HUES64 (cell line): Measurements from ENCODE around the gene ZNF253. TPM values are rescaled to one million over a fixed set of nuclear protein-coding genes. Genes with fewer than 3 reads are reported as not detected.
"Not testable (repeated sequence)": the region's sequence is repeated elsewhere in the genome, so short reads cannot be mapped to it uniquely, and the experiment has no call there.

Experiments
- H3K27ac ChIP-seq: 2 replicates; pipeline ENCODE4 v1.7.0; 2013; ENCODE audit warnings: low read depth, low read length, inconsistent platforms
- H3K27me3 ChIP-seq: 2 replicates; pipeline ENCODE4 v1.6.1; 2013; ENCODE audit warnings: mild to moderate bottlenecking, low read length; ENCODE audit not compliant: insufficient read depth
- H3K36me3 ChIP-seq: 2 replicates; pipeline ENCODE4 v1.6.1; 2013; ENCODE audit warnings: mild to moderate bottlenecking, low read length; ENCODE audit not compliant: insufficient read depth
- H3K4me1 ChIP-seq: 2 replicates; pipeline ENCODE4 v1.6.1; 2013; ENCODE audit warnings: mild to moderate bottlenecking, low read length, moderate library complexity; ENCODE audit not compliant: insufficient read depth
- H3K4me3 ChIP-seq: 2 replicates; pipeline ENCODE4 v1.5.1; 2013; ENCODE audit warnings: mild to moderate bottlenecking, low read length, moderate library complexity
- H3K9ac ChIP-seq: 2 replicates; pipeline ENCODE4 v1.6.1; 2013; ENCODE audit warnings: mild to moderate bottlenecking, low read depth, low read length
- H3K9me3 ChIP-seq: 2 replicates; pipeline ENCODE4 v1.6.1; 2013; ENCODE audit warnings: low read depth, low read length; ENCODE audit not compliant: insufficient read depth
- WGBS: fragments of 150-250, 120-280 bp; methylation state at CpG from one replicate; pipeline ENCODE4 v1.1.7; 2013; ENCODE audit warnings: missing lambda C conversion rate; 5-methylcytosine and 5-hydroxymethylcytosine counted together
- polyA plus RNA-seq, 2 experiments: library from polyadenylated mRNA; stranded (reverse); fragments of 50-300 nt; gene quantifications; one replicate each; pipeline ENCODE4 v1.2.3, GENCODE V29; 2013

ZNF253 gene
- polyA plus RNA-seq (2013, experiment 1 of 2): 16.5 TPM
- polyA plus RNA-seq (2013, experiment 2 of 2): 20.2 TPM

DNA sequence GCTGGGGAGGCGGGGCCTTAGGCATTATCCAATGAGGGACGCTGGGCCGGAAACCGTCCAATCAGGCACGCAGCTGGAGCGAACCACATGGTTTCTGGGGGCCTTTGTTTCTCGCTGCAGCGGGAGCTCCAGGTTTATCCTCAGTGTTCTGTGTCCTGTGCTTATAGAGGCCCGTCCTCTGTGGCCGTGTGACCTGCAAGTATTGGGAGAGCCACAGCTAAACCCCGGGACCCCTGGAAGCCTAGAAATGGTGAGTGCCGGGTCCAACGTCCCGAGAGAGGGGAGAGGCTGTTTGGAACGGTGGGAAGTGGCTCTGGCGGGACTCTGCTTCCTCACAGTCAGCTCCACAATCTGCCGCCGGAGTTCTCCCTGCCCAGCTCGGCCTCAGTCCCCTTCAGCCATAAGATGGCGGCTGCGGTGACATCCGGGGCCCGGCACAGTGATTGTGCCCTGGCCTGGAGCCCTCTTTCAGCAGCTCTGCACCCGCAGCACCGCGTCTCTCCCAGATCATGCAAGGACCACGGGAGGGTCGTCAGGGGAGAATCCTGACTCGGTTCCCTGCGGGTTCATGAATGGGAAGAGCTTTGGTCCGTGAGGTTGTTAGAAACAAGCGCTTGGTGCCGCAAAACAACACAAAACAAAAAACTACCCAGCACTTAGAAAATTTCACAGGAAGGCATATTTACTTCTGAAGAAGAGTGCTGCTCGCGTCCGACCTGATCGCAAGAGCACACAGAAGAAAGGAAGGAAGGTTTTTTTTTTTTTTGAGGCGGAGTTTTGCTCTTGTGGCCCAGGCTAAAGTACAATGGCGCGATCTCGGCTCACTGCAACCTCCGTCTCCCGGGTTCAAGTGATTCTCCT lies at the start of gene ZNF253:
ZNF253 (plus strand) TSS at position 133 of the 861 bp plus-strand sequence; CDS start at position 248, 115 bp downstream.
- Histone ChIP-seq H3K27me3 (no peaks in the 10 kb centered on the region), H3K4me3 (peak within 1 kb of the TSS; percentile 89), H3K36me3 (0 out of 2 replicates have a peak, but pooled peaks cover 9% of the 10 kb centered on the region), H3K9ac (peak within 1 kb of the TSS; percentile 100), H3K4me1 (no peaks in the 10 kb centered on the region; the same call in none of the 2 replicates), H3K27ac (peak within 1 kb of the TSS; percentile 100), H3K9me3 (no peaks in the 10 kb centered on the region)
- 2% methylated on average over 42 of the region's 43 CpGs for WGBS

DNA sequence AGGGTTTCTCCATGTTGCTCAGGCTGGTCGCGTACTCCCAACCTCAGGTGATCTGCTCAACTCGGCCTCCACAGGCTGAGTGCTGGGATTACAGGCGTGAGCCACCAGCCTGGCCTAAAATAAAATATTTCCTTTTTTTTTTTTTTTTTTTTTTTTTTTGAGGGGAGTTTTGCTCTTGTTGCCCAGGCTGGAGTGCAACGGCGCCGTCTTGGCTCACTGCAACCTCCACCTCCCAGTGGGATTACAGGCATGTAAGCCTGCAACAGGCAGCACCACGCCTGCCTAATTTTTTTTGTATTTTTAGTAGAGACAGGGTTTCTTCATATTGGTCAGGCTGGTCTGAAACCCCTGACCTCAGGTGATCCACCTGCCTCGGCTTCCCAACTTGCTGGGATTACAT lies 49.0 kb upstream of the ZNF253 start:
- Histone ChIP-seq H3K27me3 (no peaks in the 10 kb centered on the region), H3K4me3 (no peak overlapping the region), H3K9me3 (no peaks in the 10 kb centered on the region), H3K27ac (no peak overlapping the region), H3K9ac (no peak overlapping the region), H3K4me1 (no peaks in the 10 kb centered on the region), H3K36me3 (peaks cover 6% of the 10 kb centered on the region; the same call in 1 of the 2 replicates)
- 83% methylated on average over 9 of the region's 9 CpGs for WGBS

DNA sequence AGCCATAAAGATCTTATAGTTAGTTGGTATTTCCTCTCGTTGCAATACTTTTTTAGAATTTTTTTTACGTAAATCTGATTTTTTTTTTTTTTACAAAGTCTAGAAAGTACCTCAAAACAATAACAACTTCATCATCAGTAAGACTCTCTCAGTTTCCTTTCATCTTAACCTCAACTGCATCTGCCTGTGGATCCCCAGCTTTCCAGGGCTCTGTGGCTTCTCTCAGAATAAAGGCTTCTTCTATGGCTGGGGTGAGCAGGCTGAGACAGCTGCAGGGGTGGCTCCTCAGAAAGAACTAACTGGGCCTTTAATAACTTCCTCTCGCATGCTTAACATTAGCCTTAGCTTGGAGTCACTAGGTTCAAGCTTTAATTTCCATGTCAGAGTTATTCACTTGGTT lies 48.3 kb upstream of the ZNF253 start:
- no peak overlapping the region for H3K27ac ChIP-seq
- no peak overlapping the region for H3K9ac ChIP-seq
- 98% methylated on average over 3 of the region's 3 CpGs for WGBS
- 0 out of 2 replicates have a peak, but pooled peaks cover 2% of the 10 kb centered on the region for H3K4me1 ChIP-seq
- peaks cover 6% of the 10 kb centered on the region; the same call in 1 of the 2 replicates for H3K36me3 ChIP-seq
- H3K4me3 ChIP-seq: no peak overlapping the region
- H3K27me3 ChIP-seq: no peaks in the 10 kb centered on the region
- H3K9me3 ChIP-seq: no peaks in the 10 kb centered on the region

DNA sequence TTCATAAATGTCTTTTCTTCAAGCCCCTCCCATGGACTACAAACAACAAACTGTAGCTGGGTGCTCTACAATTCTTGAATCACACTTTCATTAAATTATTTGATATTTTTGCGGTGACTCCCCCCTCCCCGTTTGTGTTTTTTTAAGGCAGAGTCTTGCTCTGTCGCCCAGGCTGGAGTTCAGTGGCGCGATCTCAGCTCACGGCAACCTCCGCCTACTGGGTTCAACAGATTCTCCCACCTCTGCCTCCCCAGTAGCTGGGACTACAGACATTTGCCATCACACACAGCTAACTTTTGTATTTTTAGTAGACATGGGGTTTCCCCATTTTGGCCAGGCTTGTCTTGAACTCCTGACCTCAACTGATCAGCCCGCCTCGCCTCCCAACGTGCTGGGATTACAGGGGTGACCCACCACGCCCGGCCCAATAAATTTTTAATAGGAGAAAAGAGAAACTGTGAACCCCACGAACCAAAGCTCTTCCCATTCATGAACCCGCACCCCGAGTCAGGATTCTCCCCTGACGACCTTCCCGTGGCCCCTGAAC lies 44.8 kb upstream of the ZNF253 start:
- Histone ChIP-seq H3K9me3 (no peaks in the 10 kb centered on the region), H3K36me3 (peaks cover 3% of the 10 kb centered on the region; the same call in 1 of the 2 replicates), H3K9ac (peak overlapping the region; percentile 95), H3K4me3 (peak overlapping the region; percentile 99), H3K27me3 (no peaks in the 10 kb centered on the region), H3K27ac (peak overlapping the region; percentile 90; the same call in 1 of the 2 replicates), H3K4me1 (0 out of 2 replicates have a peak, but pooled peaks cover 2% of the 10 kb centered on the region)
- WGBS: 57% methylated on average over 17 of the region's 17 CpGs

DNA sequence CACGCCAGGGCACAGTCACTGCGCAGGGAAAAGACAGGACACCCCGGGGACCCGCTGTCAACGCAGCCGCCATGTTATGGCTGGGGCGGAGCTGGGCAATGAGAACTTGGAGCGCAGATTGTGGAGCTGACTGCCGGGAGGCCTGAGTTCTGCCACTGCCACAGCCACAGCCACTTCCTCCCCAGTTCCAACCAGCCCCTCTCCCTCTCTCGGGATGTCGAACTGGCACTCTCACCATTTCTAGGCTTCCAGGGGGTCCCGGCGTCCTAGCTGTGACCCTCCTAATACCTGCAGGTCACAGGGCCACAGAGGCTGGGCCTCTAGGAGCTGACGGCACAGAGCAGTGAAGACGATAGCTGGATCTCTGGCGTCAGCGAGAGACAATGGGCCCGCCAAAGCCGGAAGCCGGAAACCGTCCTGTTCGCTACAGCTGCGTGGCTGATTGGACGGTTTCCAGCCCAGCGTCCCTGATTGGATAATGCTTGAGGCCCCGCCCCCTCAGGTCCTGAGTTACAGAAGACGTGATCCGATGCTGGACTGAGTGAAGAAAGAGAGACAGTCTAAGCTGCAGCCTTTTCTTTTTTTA lies 44.2 kb upstream of the ZNF253 start, which contains the start of gene ZNF506:
ZNF506 (minus strand) TSS at position 385 of the 586 bp plus-strand sequence; CDS start at position 238, 147 bp downstream.
- H3K9ac ChIP-seq: peak within 1 kb of the TSS; percentile 95
- no peaks in the 10 kb centered on the region for H3K9me3 ChIP-seq
- WGBS: 28% methylated on average over 28 of the region's 28 CpGs
- H3K27ac ChIP-seq: peak within 1 kb of the TSS; percentile 90; the same call in 1 of the 2 replicates
- 0 out of 2 replicates have a peak, but pooled peaks cover 2% of the 10 kb centered on the region for H3K4me1 ChIP-seq
- H3K27me3 ChIP-seq: no peaks in the 10 kb centered on the region
- peaks cover 3% of the 10 kb centered on the region; the same call in 1 of the 2 replicates for H3K36me3 ChIP-seq
- peak within 1 kb of the TSS; percentile 99 for H3K4me3 ChIP-seq

DNA sequence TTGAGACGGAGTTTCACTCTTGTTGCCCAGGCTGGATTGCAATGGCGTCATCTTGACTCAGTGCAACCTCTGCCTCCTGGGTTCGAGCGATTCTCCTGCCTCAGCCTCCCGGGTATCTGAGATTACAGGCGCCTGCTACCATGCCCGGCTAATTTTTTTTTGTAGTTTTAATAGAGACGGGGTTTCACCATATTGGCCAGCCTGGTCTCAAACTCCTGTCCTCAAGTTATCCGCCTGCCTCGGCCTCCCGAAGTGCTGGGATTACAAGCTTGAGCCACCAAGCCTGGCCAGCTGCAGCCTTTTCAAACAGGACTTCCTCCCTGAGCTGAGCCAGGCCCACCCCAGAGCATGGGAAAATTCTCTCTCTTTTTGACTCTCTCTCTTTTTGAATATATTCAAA lies 43.7 kb upstream of the ZNF253 start:
- not testable (repeated sequence) for H3K4me1 ChIP-seq, H3K27me3 ChIP-seq, H3K9me3 ChIP-seq, H3K27ac ChIP-seq, H3K36me3 ChIP-seq
- 48% methylated on average over 11 of the region's 11 CpGs for WGBS
- Histone ChIP-seq H3K4me3 (peak overlapping the region; percentile 99), H3K9ac (peak overlapping the region; percentile 57)

DNA sequence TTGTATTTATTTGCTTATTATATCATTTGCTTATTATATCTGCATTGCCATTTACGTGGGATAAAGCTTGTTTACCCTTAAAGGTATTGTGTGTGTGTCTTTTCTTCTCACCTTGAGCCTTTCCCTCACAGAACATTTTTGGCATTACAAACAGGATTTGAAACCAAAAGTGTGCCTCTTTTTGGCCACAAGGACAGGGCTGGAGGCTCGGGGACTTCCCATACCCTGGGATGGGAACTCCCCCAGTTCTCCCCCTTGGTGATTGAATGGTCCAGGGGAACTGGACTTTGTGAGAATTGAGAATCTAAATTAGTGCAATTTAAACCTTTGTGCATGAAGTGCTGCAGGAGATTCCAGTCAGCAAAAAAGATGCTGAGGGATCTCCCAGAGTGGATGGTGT lies 41.8 kb upstream of the ZNF253 start:
- 89% methylated on average over 1 of the region's 2 CpGs for WGBS
- no peak overlapping the region for H3K4me3 ChIP-seq
- H3K9ac ChIP-seq: no peak overlapping the region

DNA sequence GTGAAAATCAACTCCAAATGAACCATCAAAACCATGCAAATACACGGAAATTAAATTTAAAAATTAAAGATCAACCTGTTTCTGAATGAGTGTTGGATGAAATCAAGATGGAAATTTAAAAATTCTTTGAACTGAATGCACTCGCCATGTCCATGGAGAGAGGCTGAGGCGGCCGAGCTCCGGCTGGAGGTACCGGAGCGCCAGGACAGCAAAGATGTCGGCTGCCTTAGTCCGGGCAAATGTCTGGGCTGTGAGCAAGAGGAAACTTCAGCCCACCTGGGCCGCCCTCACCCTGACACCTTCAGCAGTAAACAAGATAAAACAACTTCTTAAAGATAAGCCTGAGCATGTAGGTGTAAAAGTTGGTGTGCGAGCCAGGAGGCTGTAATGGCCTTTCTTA lies 38.8 kb upstream of the ZNF253 start:
- Histone ChIP-seq H3K27me3 (no peaks in the 10 kb centered on the region), H3K4me1 (0 out of 2 replicates have a peak, but pooled peaks cover 2% of the 10 kb centered on the region), H3K36me3 (no peaks in the 10 kb centered on the region), H3K27ac (no peak overlapping the region), H3K4me3 (no peak overlapping the region), H3K9me3 (peaks cover 27% of the 10 kb centered on the region), H3K9ac (no peak overlapping the region)
- 97% methylated on average over 8 of the region's 11 CpGs for WGBS

More for the DNA sequence above, 41.8 kb upstream of the ZNF253 start:
- H3K9me3 ChIP-seq: 0 out of 2 replicates have a peak, but pooled peaks cover 3% of the 10 kb centered on the region
- 0 out of 2 replicates have a peak, but pooled peaks cover 2% of the 10 kb centered on the region for H3K4me1 ChIP-seq
- H3K36me3 ChIP-seq: no peaks in the 10 kb centered on the region
- H3K27me3 ChIP-seq: no peaks in the 10 kb centered on the region
- no peak overlapping the region for H3K27ac ChIP-seq

DNA sequence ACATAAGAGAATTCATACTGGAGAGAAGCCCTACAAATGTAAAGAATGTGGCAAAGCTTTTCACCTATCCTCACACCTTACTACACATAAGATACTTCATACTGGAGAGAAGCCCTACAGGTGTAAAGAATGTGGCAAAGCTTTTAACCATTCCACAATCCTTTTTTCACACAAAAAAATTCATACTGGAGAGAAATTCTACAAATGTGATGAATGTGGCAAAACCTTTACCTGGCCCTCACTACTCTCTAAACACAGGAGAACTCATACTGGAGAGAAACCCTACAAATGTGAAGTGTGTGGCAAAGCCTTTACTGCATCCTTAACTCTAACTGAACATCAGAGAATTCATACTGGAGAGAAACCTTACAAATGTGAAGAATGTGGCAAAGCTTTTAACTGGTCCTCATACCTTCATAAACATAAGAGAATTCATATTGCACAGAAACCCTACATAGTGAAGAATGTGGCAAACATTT lies 30.1 kb upstream of the ZNF253 start:
- H3K27me3 ChIP-seq: no peaks in the 10 kb centered on the region
- no peak overlapping the region for H3K27ac ChIP-seq
- peaks cover 74% of the 10 kb centered on the region for H3K9me3 ChIP-seq
- H3K4me3 ChIP-seq: no peak overlapping the region
- no peaks in the 10 kb centered on the region for H3K36me3 ChIP-seq
- no peak overlapping the region for H3K9ac ChIP-seq
- no peaks in the 10 kb centered on the region for H3K4me1 ChIP-seq

DNA sequence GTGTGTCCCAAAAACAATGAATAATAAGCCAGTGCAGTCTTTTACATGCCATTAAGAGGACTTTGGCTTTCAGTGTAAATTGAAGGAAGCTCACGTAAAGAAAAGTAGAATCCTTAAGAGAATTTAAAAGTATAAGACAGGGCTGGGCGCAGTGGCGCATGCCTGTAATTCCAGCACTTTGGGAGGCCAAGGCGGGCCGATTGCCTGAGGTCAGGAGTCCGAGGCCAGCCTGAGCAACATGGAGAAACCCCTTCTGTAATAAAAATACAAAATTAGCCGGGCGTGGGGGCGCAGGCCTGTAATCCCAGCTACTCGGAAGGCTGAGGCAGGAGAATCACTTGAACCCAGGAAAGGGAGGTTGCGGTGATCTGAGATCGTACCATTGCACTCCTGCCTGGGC lies 17.9 kb upstream of the ZNF253 start:
- H3K27me3 ChIP-seq: no peaks in the 10 kb centered on the region
- H3K4me1 ChIP-seq: no peaks in the 10 kb centered on the region
- H3K4me3 ChIP-seq: no peak overlapping the region
- H3K9me3 ChIP-seq: peaks cover 17% of the 10 kb centered on the region; the same call in 1 of the 2 replicates
- H3K9ac ChIP-seq: no peak overlapping the region
- H3K27ac ChIP-seq: no peak overlapping the region
- 94% methylated on average over 12 of the region's 12 CpGs for WGBS
- H3K36me3 ChIP-seq: peaks cover 3% of the 10 kb centered on the region; the same call in 1 of the 2 replicates
